Upper lobe of right lung (tissue), 1 donor: Measurements from ENCODE around the gene TMTC1. TPM values are rescaled to one million over a fixed set of nuclear protein-coding genes. Genes with fewer than 3 reads are reported as not detected.

Source experiments
- ATAC-seq: fragments of 200-7000 bp; cut with Tn5 transposase; one replicate; pipeline ENCODE4 v1.9.1; 2020; ENCODE audit warnings: mild to moderate bottlenecking, moderate library complexity
- DNase-seq: peaks from one replicate; pipeline ENCODE4 v3.0.0-alpha.2; 2020
- H3K27ac ChIP-seq: fragments of 200-600 bp; one replicate; pipeline ENCODE4 v1.8.0; 2022
- H3K27me3 ChIP-seq: fragments of 200-600 bp; one replicate; pipeline ENCODE4 v1.8.0; 2022; ENCODE audit warnings: mild to moderate bottlenecking
- H3K36me3 ChIP-seq: fragments of 200-600 bp; one replicate; pipeline ENCODE4 v1.8.0; 2022
- H3K4me1 ChIP-seq: fragments of 200-600 bp; one replicate; pipeline ENCODE4 v1.8.0; 2022
- H3K4me3 ChIP-seq: fragments of 200-600 bp; one replicate; pipeline ENCODE4 v1.8.0; 2022; ENCODE audit warnings: mild to moderate bottlenecking
- H3K9me3 ChIP-seq: fragments of 200-600 bp; one replicate; pipeline ENCODE4 v1.8.0; 2022
- intact Hi-C: fragments of 100-400 bp; cut with DNase I; formaldehyde crosslinking; loops from one replicate; pipeline ENCODE4 v1.11.0; 2022
- total RNA-seq: library from RNA; stranded (reverse); fragmentation: NEBNext Ultra II Directional; extraction: Animal tissue kit (Norgen Biotek cat#: 25700); gene quantifications from one replicate; pipeline ENCODE4 v1.2.1, GENCODE V29; 2021
- TF ChIP-seq, protein P1 (sequence below): fragments of 200-600 bp; IDR thresholded peaks from one replicate; pipeline ENCODE4 v1.8.0; 2022; ENCODE audit warnings: antibody characterized with exemption
- donor health status: DM: no; HTN: yes; CAD: no; lungs with severe emphysema.

The TMTC1 gene
- total RNA-seq, 1 donor from 2014 or later: 37.4 TPM

- no peak overlapping the region for H3K4me3 ChIP-seq
- no peak overlapping the region for H3K27ac ChIP-seq
- ATAC-seq (no peak), DNase-seq (no peak)
- no peaks in the 10 kb centered on the region for H3K4me1 ChIP-seq
- no peaks in the 10 kb centered on the region for H3K27me3 ChIP-seq
- TF ChIP-seq, protein P1, sequence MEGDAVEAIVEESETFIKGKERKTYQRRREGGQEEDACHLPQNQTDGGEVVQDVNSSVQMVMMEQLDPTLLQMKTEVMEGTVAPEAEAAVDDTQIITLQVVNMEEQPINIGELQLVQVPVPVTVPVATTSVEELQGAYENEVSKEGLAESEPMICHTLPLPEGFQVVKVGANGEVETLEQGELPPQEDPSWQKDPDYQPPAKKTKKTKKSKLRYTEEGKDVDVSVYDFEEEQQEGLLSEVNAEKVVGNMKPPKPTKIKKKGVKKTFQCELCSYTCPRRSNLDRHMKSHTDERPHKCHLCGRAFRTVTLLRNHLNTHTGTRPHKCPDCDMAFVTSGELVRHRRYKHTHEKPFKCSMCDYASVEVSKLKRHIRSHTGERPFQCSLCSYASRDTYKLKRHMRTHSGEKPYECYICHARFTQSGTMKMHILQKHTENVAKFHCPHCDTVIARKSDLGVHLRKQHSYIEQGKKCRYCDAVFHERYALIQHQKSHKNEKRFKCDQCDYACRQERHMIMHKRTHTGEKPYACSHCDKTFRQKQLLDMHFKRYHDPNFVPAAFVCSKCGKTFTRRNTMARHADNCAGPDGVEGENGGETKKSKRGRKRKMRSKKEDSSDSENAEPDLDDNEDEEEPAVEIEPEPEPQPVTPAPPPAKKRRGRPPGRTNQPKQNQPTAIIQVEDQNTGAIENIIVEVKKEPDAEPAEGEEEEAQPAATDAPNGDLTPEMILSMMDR: no peak
- no peaks in the 10 kb centered on the region for H3K36me3 ChIP-seq
- intact Hi-C loops: no loop called here
- no peaks in the 10 kb centered on the region for H3K9me3 ChIP-seq
These were observed 237.7 kb downstream of the TMTC1 start for GRCh38 chr12:29546000-29546399.

DNA sequence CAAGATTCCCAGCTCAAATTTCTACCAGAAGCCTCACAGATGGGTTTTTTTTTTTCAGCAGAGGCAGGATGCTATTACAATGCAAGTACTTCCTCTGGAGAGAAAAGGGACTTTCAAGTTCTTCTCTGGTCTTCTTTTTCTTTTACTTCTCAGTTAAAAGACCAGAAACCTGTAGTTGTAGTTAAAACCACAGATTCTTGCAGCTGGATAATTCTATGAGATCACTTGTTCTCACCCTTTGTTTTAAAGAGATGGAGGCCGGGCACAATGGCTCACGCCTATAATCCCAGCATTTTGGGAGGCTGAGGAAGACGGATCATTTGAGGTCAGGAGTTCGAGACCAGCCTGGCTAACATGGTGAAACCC is 238.7 kb downstream of the TMTC1 start:
- intact Hi-C loops: no loop called here

DNA sequence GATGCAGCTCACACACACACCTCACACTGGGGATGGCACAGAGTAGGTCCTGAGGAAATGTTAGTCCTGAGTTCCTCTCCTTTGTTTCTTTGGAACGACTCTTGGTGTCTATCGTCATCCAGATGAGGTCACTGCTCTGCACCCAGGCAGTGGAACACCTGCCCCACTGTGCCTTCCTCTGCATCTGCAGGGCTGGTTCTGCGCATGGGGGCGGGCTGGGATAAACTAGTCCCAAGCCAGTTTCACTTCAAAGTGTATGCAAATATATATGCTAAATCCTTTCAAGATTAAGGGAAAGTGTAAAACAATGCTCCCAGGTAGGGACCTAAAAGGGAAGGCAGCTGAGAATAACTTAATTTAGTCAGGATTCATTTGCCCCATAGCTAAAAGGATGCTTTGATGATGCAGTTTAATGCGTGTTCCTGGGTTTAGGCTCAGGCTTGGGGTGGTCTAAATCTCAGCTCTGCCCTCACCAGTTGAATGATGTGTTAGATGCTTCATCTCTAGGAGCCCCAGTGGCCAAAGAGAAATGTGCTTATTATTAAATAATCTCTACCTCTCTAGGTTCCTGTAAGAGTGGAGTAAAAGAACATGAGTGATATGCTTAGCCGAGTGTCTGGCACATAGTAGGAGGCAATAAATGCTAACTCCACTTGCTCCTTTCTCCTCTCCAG is 239.2 kb downstream of the TMTC1 start:
- Histone ChIP-seq H3K27me3 (no peaks in the 10 kb centered on the region), H3K9me3 (no peaks in the 10 kb centered on the region), H3K27ac (no peak overlapping the region), H3K36me3 (no peaks in the 10 kb centered on the region), H3K4me3 (no peak overlapping the region), H3K4me1 (no peaks in the 10 kb centered on the region)
- TF ChIP-seq, protein P1: no peak
- intact Hi-C loops: no loop called here
- ATAC-seq: no peak
- DNase-seq: no peak

More for the DNA sequence above, 238.7 kb downstream of the TMTC1 start:
- H3K27me3 ChIP-seq: no peaks in the 10 kb centered on the region
- H3K9me3 ChIP-seq: no peaks in the 10 kb centered on the region
- ATAC-seq (no peak), DNase-seq (no peak)
- no peak overlapping the region for H3K4me3 ChIP-seq
- TF ChIP-seq, protein P1: no peak
- H3K4me1 ChIP-seq: no peaks in the 10 kb centered on the region
- H3K36me3 ChIP-seq: no peaks in the 10 kb centered on the region
- H3K27ac ChIP-seq: no peak overlapping the region

- ATAC-seq (no peak), DNase-seq (no peak)
- Histone ChIP-seq H3K36me3 (no peaks in the 10 kb centered on the region), H3K27me3 (no peaks in the 10 kb centered on the region), H3K4me3 (no peak overlapping the region), H3K27ac (no peak overlapping the region), H3K4me1 (no peaks in the 10 kb centered on the region), H3K9me3 (no peaks in the 10 kb centered on the region)
- intact Hi-C loops: no loop called here
- TF ChIP-seq, protein P1: no peak
These were observed 240.7 kb downstream of the TMTC1 start for GRCh38 chr12:29543036-29543435.

DNA sequence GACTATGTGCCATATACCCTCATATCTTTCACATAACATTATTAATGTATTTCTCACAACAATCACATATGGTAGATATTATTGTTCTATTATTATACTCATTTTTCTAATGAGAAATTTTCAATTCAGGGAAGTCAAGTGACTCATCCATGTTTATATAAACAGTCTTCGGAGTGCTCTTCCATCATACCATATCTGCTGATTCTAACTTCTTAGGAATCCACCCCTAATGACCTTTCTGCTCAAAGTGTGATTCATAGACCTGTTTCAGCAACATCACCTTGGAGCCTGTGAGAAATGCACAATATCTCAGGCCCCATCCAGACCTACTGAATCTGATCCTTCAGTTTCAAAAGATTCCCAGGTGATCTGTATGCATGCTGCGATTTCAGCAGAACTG is 246.4 kb downstream of the TMTC1 start:
- H3K27me3 ChIP-seq: no peaks in the 10 kb centered on the region
- no peak overlapping the region for H3K27ac ChIP-seq
- ATAC-seq: no peak
- no peak overlapping the region for H3K4me3 ChIP-seq
- TF ChIP-seq, protein P1: no peak
- no peaks in the 10 kb centered on the region for H3K36me3 ChIP-seq
- H3K4me1 ChIP-seq: no peaks in the 10 kb centered on the region
- no peak for DNase-seq
- intact Hi-C loops: no loop called here
- H3K9me3 ChIP-seq: no peaks in the 10 kb centered on the region

DNA sequence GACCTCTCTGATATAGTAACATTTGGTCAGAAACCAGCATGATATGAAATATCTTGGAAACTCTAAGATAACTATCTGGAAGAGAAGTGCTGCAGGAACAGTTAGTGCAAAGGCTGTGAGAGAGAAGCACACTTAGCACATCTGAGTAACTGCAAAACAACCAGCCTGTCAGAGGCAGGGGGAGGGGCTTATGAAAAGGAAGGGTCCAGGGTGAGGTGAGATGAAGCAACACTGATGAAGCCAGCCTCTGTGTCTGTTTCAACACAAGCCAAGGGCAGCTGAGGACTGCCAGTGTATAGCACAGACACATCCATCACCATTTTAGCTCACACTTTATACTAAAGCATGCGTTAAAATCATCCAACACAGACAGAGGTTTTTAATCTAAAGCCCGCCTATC is 248.8 kb downstream of the TMTC1 start:
- Histone ChIP-seq H3K4me3 (no peak overlapping the region), H3K27ac (no peak overlapping the region), H3K9me3 (no peaks in the 10 kb centered on the region), H3K36me3 (no peaks in the 10 kb centered on the region), H3K4me1 (no peaks in the 10 kb centered on the region), H3K27me3 (no peaks in the 10 kb centered on the region)
- TF ChIP-seq, protein P1: no peak
- DNase-seq: no peak
- intact Hi-C loops: no loop called here
- ATAC-seq: peak; percentile 26
